ENCODE results near the gene GBF1.

The GBF1 gene

GRCh38 chr10:102422545-102423129 lies 177.3 kb downstream of the GBF1 start:
- Histone ChIP-seq H3K79me1 (ENCODE audit: low read depth, low read length) (no peaks in the 10 kb centered on the region), H2AK5ac (ENCODE audit: low read depth, low read length) (no peak overlapping the region), H2AFZ (ENCODE audit: low read length) (no peak overlapping the region), H3K27me3 (ENCODE audit: control insufficient read depth in 3 of 3, insufficient read depth in 3 of 3, low read depth in 1 of 3, low read length in 3 of 3) (peaks cover 0 to 15% (median 0%) of the 10 kb centered on the region in 3 experiments), H3K4me2 (ENCODE audit: insufficient read depth, low read length, poor library complexity, severe bottlenecking) (no peak overlapping the region), H3K9ac (ENCODE audit: low read depth, low read length, poor library complexity) (no peak overlapping the region), H3K14ac (ENCODE audit: low read length) (no peak overlapping the region), H3K36me3 (replicated peaks in 1 of 2; ENCODE audit: control insufficient read depth in 2 of 2, insufficient read depth in 2 of 2, low read length in 2 of 2) (peaks cover 11 to 34% of the 10 kb centered on the region in 2 donors), H2BK120ac (ENCODE audit: low read depth, low read length) (no peak overlapping the region), H3K4ac (ENCODE audit: low read length) (no peak overlapping the region), H2BK15ac (ENCODE audit: low read length) (no peak overlapping the region), H3K23ac (ENCODE audit: low read depth, low read length, poor library complexity) (peak overlapping the region; percentile 40), H4K8ac (ENCODE audit: low read depth, low read length) (no peak overlapping the region), H3K4me1 (ENCODE audit: control insufficient read depth in 2 of 2, insufficient read depth in 1 of 2, low read depth in 1 of 2, low read length in 2 of 2) (peaks cover 21 to 27% of the 10 kb centered on the region in 2 donors), H4K91ac (ENCODE audit: low read depth, low read length, poor library complexity) (no peak overlapping the region), H2BK5ac (ENCODE audit: low read length) (no peak overlapping the region), H2BK12ac (ENCODE audit: low read length) (peak overlapping the region; percentile 59), H3K9me3 (replicated peaks in 1 of 2; ENCODE audit: control insufficient read depth in 2 of 2, insufficient read depth in 1 of 2, low read depth in 1 of 2, low read length in 2 of 2) (no peaks in the 10 kb centered on the region), H3K27ac (replicated peaks; ENCODE audit: low read length) (no peak overlapping the region), H3K4me3 (ENCODE audit: low read length in 2 of 2) (peak overlapping the region in 1 of 2 donors; percentile 0), H3K18ac (ENCODE audit: low read length) (no peak overlapping the region)
- no peak for DNase-seq (ENCODE audit: low spot score)
- WGBS, 2 donors (ENCODE audit: extremely low coverage in 2 of 2, insufficient read length in 2 of 2, insufficient replicate concordance in 1 of 2) = no CpG with 5 or more reads among the region's 28 CpGs

- no CpG with 5 or more reads among the region's 13 CpGs for WGBS, 2 donors (ENCODE audit: extremely low coverage in 2 of 2, insufficient read length in 2 of 2, insufficient replicate concordance in 1 of 2)
- no peak overlapping the region for H3K4me2 ChIP-seq (ENCODE audit: insufficient read depth, low read length, poor library complexity, severe bottlenecking)
Observed at GRCh38 chr10:102423372-102423968, 178.1 kb downstream of the GBF1 start.

GRCh38 chr10:102424145-102424544 lies 178.8 kb downstream of the GBF1 start:
- Histone ChIP-seq H3K4me1 (ENCODE audit: control insufficient read depth in 2 of 2, insufficient read depth in 1 of 2, low read depth in 1 of 2, low read length in 2 of 2) (peaks cover 14 to 18% of the 10 kb centered on the region in 2 donors), H4K91ac (ENCODE audit: low read depth, low read length, poor library complexity) (no peak overlapping the region), H3K18ac (ENCODE audit: low read length) (no peak overlapping the region), H2AFZ (ENCODE audit: low read length) (no peak overlapping the region), H3K9ac (ENCODE audit: low read depth, low read length, poor library complexity) (no peak overlapping the region), H2AK5ac (ENCODE audit: low read depth, low read length) (no peak overlapping the region), H3K27ac (replicated peaks; ENCODE audit: low read length) (no peak overlapping the region), H3K4me2 (ENCODE audit: insufficient read depth, low read length, poor library complexity, severe bottlenecking) (no peak overlapping the region), H3K27me3 (ENCODE audit: control insufficient read depth in 3 of 3, insufficient read depth in 3 of 3, low read depth in 1 of 3, low read length in 3 of 3) (peaks cover 0 to 12% (median 0%) of the 10 kb centered on the region in 3 experiments), H3K79me1 (ENCODE audit: low read depth, low read length) (no peaks in the 10 kb centered on the region), H3K4ac (ENCODE audit: low read length) (no peak overlapping the region), H3K9me3 (replicated peaks in 1 of 2; ENCODE audit: control insufficient read depth in 2 of 2, insufficient read depth in 1 of 2, low read depth in 1 of 2, low read length in 2 of 2) (no peaks in the 10 kb centered on the region), H3K14ac (ENCODE audit: low read length) (no peak overlapping the region), H3K23ac (ENCODE audit: low read depth, low read length, poor library complexity) (no peak overlapping the region), H2BK5ac (ENCODE audit: low read length) (no peak overlapping the region), H4K8ac (ENCODE audit: low read depth, low read length) (no peak overlapping the region), H2BK120ac (ENCODE audit: low read depth, low read length) (no peak overlapping the region), H3K4me3 (ENCODE audit: low read length in 2 of 2) (no peak overlapping the region), H2BK12ac (ENCODE audit: low read length) (no peak overlapping the region), H2BK15ac (ENCODE audit: low read length) (no peak overlapping the region), H3K36me3 (replicated peaks in 1 of 2; ENCODE audit: control insufficient read depth in 2 of 2, insufficient read depth in 2 of 2, low read length in 2 of 2) (peaks cover 11 to 34% of the 10 kb centered on the region in 2 donors)
- DNase-seq (ENCODE audit: low spot score) = no peak
- no CpG with 5 or more reads among the region's 9 CpGs for WGBS, 2 donors (ENCODE audit: extremely low coverage in 2 of 2, insufficient read length in 2 of 2, insufficient replicate concordance in 1 of 2)

More at GRCh38 chr10:102423372-102423968, 178.1 kb downstream of the GBF1 start:
- no peak overlapping the region for H3K9ac ChIP-seq (ENCODE audit: low read depth, low read length, poor library complexity)
- no peak overlapping the region for H2AFZ ChIP-seq (ENCODE audit: low read length)
- no peak overlapping the region for H4K8ac ChIP-seq (ENCODE audit: low read depth, low read length)
- H3K4ac ChIP-seq (ENCODE audit: low read length) = no peak overlapping the region
- H3K18ac ChIP-seq (ENCODE audit: low read length) = no peak overlapping the region
- no peak overlapping the region for H2BK12ac ChIP-seq (ENCODE audit: low read length)
- H2BK5ac ChIP-seq (ENCODE audit: low read length) = no peak overlapping the region
- H3K27me3 ChIP-seq (ENCODE audit: control insufficient read depth in 3 of 3, insufficient read depth in 3 of 3, low read depth in 1 of 3, low read length in 3 of 3) = peaks cover 0 to 12% (median 0%) of the 10 kb centered on the region in 3 experiments
- H3K27ac ChIP-seq (replicated peaks; ENCODE audit: low read length) = no peak overlapping the region
- H3K23ac ChIP-seq (ENCODE audit: low read depth, low read length, poor library complexity) = no peak overlapping the region
- no peaks in the 10 kb centered on the region for H3K79me1 ChIP-seq (ENCODE audit: low read depth, low read length)
- peaks cover 14 to 22% of the 10 kb centered on the region in 2 donors for H3K4me1 ChIP-seq (ENCODE audit: control insufficient read depth in 2 of 2, insufficient read depth in 1 of 2, low read depth in 1 of 2, low read length in 2 of 2)
- H2BK15ac ChIP-seq (ENCODE audit: low read length) = no peak overlapping the region
- H2AK5ac ChIP-seq (ENCODE audit: low read depth, low read length) = no peak overlapping the region
- H3K14ac ChIP-seq (ENCODE audit: low read length) = no peak overlapping the region
- DNase-seq (ENCODE audit: low spot score) = no peak
- H3K36me3 ChIP-seq (replicated peaks in 1 of 2; ENCODE audit: control insufficient read depth in 2 of 2, insufficient read depth in 2 of 2, low read length in 2 of 2) = peaks cover 11 to 34% of the 10 kb centered on the region in 2 donors
- no peaks in the 10 kb centered on the region for H3K9me3 ChIP-seq (replicated peaks in 1 of 2; ENCODE audit: control insufficient read depth in 2 of 2, insufficient read depth in 1 of 2, low read depth in 1 of 2, low read length in 2 of 2)
- H3K4me3 ChIP-seq (ENCODE audit: low read length in 2 of 2) = no peak overlapping the region
- no peak overlapping the region for H2BK120ac ChIP-seq (ENCODE audit: low read depth, low read length)
- H4K91ac ChIP-seq (ENCODE audit: low read depth, low read length, poor library complexity) = no peak overlapping the region

- Histone ChIP-seq H3K23ac (ENCODE audit: low read depth, low read length, poor library complexity) (no peak overlapping the region), H3K9me3 (replicated peaks in 1 of 2; ENCODE audit: control insufficient read depth in 2 of 2, insufficient read depth in 1 of 2, low read depth in 1 of 2, low read length in 2 of 2) (no peaks in the 10 kb centered on the region), H2AFZ (ENCODE audit: low read length) (no peak overlapping the region), H3K9ac (ENCODE audit: low read depth, low read length, poor library complexity) (no peak overlapping the region), H3K27me3 (ENCODE audit: control insufficient read depth in 3 of 3, insufficient read depth in 3 of 3, low read depth in 1 of 3, low read length in 3 of 3) (peaks cover 0 to 12% (median 0%) of the 10 kb centered on the region in 3 experiments), H3K4ac (ENCODE audit: low read length) (no peak overlapping the region), H4K91ac (ENCODE audit: low read depth, low read length, poor library complexity) (no peak overlapping the region), H2BK5ac (ENCODE audit: low read length) (no peak overlapping the region), H2AK5ac (ENCODE audit: low read depth, low read length) (no peak overlapping the region), H2BK120ac (ENCODE audit: low read depth, low read length) (no peak overlapping the region), H3K14ac (ENCODE audit: low read length) (no peak overlapping the region), H3K79me1 (ENCODE audit: low read depth, low read length) (no peaks in the 10 kb centered on the region), H3K4me3 (ENCODE audit: low read length in 2 of 2) (no peak overlapping the region), H3K18ac (ENCODE audit: low read length) (no peak overlapping the region), H3K36me3 (replicated peaks in 1 of 2; ENCODE audit: control insufficient read depth in 2 of 2, insufficient read depth in 2 of 2, low read length in 2 of 2) (peaks cover 11 to 34% of the 10 kb centered on the region in 2 donors), H3K4me2 (ENCODE audit: insufficient read depth, low read length, poor library complexity, severe bottlenecking) (no peak overlapping the region), H2BK15ac (ENCODE audit: low read length) (no peak overlapping the region), H2BK12ac (ENCODE audit: low read length) (no peak overlapping the region), H3K4me1 (ENCODE audit: control insufficient read depth in 2 of 2, insufficient read depth in 1 of 2, low read depth in 1 of 2, low read length in 2 of 2) (peaks cover 14 to 16% of the 10 kb centered on the region in 2 donors), H3K27ac (replicated peaks; ENCODE audit: low read length) (no peak overlapping the region), H4K8ac (ENCODE audit: low read depth, low read length) (no peak overlapping the region)
- WGBS, 2 donors (ENCODE audit: extremely low coverage in 2 of 2, insufficient read length in 2 of 2, insufficient replicate concordance in 1 of 2) = no CpG with 5 or more reads among the region's 6 CpGs
- no peak for DNase-seq (ENCODE audit: low spot score)
Observed at GRCh38 chr10:102424916-102425315, 179.6 kb downstream of the GBF1 start.
